T-helper 2 cell treated with Interferon-gamma antibody and Interleukin-4, amounts not matched to agents 100 ng/mL and 5 ng/mL, for 36 hours (primary cell): Measurements from ENCODE around the gene PRDM16. TPM values are rescaled to one million over a fixed set of nuclear protein-coding genes. Genes with fewer than 3 reads are reported as not detected.

Experiments used
- intact Hi-C: fragments of 100-400 bp; cut with micrococcal nuclease; formaldehyde crosslinking; loops from one replicate; pipeline ENCODE4 v1.15.1; 2023
- total RNA-seq: library from RNA; stranded (reverse); gene quantifications from 2 replicates; pipeline ENCODE4 v1.2.3, GENCODE V29; 2022

Gene PRDM16
- total RNA-seq, 1 donor from 2014 or later, result not detected

- intact Hi-C loops, result no loop called here
Measured at GRCh38 chr1:3296326-3296725, 227.3 kb downstream of the PRDM16 start.

DNA sequence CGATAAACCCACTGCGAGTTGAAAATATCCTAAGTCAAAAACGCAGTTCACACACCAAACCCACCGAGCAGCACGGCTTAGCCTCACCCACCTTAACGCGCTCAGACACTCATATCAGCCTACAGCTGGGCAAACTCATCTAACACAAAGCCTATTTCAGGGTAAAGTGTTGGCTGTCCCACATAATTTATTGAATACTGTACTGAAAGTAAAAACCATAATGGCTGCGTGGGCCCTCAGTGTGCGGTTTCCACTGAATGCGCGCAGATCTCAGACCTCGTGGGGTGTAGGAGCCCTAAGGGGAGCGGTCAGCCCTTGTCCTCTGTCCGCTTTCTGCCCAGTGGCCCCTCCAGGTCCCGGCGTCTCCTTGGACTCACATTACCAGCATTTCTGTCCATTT lies 227.8 kb downstream of the PRDM16 start:
- intact Hi-C loops, result no loop called here

DNA sequence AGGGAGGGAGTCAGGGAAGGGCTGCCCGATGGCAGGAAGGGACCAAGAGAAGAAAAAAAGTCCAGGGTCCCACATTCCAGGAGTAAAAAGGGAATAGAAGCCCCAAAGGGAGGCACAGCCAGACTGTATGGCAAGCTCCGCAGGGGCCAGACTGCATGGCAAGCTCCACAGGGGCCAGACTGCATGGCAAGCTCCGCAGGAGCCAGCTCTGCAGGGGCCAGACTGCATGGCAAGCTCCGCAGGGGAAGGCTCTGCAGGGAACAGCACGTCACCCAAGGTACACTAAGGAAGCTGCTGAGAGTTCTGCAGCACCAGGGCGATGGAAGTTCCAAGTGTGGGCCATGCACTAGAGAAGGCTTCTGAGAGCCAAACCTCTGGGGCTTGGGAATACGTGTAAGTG lies 228.8 kb downstream of the PRDM16 start:
- intact Hi-C loops, result no loop called here

- intact Hi-C loops, result no loop called here
Measured at GRCh38 chr1:3298197-3298596, 229.2 kb downstream of the PRDM16 start.

DNA sequence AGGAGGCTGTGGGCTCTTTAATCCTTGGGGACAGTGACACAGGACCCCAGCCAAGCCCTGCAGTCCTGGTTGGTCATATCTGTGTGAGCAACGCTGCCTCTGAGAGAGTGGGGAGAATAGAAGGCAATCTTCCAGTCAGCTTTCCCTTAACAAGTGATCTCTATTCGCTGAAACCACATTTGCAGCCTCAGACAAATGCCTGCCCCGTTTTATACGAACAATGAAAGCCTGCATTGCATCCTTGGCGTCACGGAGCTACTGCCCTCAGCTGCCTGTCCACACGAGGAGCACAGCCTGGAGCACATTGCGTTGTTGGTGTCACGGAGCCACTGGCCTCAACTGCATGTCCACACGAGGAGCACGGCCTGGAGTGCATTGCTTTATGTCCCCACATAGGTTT lies 235.2 kb downstream of the PRDM16 start:
- intact Hi-C loops, result no loop called here

GRCh38 chr1:3304692-3305091 lies 235.7 kb downstream of the PRDM16 start:
- intact Hi-C loops, result no loop called here

DNA sequence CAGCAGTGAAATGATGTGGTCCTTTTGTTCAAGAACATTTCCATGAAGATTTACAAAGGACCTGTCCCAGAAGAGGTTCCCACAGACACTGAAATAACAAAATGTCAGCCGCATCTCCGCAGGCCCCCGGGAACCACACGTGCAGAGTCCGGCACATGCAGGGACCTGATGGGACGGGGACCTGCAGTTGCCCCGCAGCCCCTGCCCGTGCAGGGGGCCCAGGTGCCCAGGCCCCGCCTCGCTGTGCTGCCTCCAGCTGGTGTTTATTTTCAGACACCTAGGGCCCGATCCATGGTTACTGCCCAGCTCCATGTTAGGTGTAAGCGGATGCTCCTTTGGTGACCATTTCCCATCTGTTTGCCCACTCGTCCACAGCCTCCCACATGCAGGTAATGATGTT lies 236.2 kb downstream of the PRDM16 start:
- intact Hi-C loops, result no loop called here

DNA sequence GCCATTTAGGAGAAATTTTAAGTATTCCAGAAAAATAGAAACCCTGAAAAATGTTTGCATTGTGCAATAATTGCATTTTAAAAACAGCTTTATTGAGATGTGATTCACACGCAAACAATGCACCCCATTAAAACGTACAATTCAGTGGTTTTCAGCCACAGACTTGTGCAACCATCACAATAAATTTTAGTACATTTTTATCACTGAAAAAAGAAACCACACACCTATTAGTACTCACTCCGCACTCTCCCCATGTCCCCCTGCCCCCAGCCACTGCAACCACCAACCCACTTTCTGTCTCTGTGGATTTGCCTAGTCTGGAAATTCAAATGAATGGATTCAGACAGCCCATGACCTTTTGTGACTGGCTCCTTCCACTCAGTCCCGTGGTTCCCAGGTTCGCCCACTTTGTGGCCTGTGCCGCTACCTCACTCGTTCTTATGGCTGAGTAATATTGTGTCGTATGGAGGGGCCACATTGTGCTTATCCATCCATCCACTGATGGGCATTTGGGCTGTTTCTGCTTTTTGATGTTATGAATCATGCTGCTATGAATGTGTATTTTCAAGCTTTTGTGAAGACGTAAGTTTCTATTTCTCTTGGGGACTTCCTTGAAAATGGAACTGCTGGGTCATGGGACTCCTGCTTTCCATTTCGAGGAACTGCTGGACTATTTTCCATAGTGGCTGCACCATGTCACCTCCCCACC lies 237.7 kb downstream of the PRDM16 start:
- intact Hi-C loops, result no loop called here

- intact Hi-C loops, result no loop called here
Measured at GRCh38 chr1:3307359-3307758, 238.4 kb downstream of the PRDM16 start.

DNA sequence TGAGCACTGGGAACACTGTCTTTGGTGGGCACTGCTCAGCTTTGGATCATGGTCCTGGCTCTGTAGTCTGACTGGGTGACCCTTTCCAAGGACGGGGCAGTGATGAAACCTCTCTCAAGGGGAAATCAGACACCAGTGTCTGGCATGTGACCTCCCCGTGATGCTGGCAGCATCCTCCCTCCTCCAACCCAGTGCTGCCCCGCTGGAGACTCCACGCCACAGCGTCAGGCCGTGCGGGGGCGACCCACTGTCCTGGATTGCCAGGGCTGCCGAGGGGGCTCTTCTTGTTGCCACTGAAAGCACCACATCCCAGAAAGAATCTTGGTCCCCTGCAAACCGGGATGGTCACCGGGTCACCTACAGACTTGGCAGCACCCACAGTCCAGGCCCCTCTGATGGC lies 239.1 kb downstream of the PRDM16 start:
- intact Hi-C loops, result no loop called here

DNA sequence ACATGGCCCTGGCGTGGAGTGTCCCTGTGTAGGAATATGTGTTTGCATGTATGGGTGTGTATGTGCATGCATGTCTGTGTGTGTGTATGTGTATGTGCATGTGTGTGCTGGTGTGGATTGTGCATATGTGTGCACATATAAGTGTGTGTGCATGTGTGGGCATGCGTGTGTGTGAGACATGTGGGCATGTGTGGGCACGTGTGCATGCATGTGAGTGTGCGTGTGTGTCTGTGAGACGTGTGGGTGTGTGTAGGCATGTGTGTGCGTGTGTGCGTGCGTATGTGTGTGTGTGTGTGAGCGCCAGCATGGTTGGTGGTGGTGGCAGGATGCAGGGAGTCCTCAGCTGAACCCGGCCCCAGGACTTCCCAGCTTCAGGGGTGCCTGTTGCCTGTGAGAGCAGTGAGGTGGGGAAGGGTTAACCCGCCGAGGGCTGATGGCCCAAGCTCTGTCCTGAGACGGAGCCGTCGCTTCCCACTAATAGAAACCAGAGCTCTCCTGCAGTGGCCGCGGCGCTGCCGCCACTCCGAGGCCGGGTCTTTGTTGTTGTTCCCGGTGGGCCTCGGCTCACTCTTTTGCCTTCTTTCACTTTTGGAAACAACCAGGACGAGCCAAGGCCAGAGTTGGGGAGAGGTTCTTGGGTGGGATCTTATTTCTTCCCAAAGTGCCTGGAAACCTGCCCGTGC lies 241.9 kb downstream of the PRDM16 start:
- intact Hi-C loops, result no loop called here

GRCh38 chr1:3311711-3312110 lies 242.7 kb downstream of the PRDM16 start:
- intact Hi-C loops, result no loop called here

- intact Hi-C loops, result no loop called here
Measured at GRCh38 chr1:3312310-3312897, 243.4 kb downstream of the PRDM16 start.

GRCh38 chr1:3312898-3313575 lies 244.0 kb downstream of the PRDM16 start:
- intact Hi-C loops, result no loop called here

GRCh38 chr1:3313576-3313950 lies 244.6 kb downstream of the PRDM16 start:
- intact Hi-C loops, result no loop called here

- intact Hi-C loops, result no loop called here
Measured at GRCh38 chr1:3314491-3315381, 245.7 kb downstream of the PRDM16 start.

- intact Hi-C loops, result no loop called here
Measured at GRCh38 chr1:3315399-3316339, 246.7 kb downstream of the PRDM16 start.

- intact Hi-C loops, result no loop called here
Measured at GRCh38 chr1:3316340-3316943, 247.4 kb downstream of the PRDM16 start.

- intact Hi-C loops, result no loop called here
Measured at GRCh38 chr1:3317456-3317855, 248.5 kb downstream of the PRDM16 start.

GRCh38 chr1:3318329-3318728 lies 249.3 kb downstream of the PRDM16 start:
- intact Hi-C loops, result no loop called here
